Subcutaneous adipose tissue (tissue), 4 donors: ENCODE results near the gene CLIP4. TPM values are rescaled to one million over a fixed set of nuclear protein-coding genes. Genes with fewer than 3 reads are reported as not detected.

Source experiments
- total RNA-seq, 4 donors: library from RNA; depleted of rRNA; stranded (reverse); fragments of >200 nt; gene quantifications; one replicate each; pipeline ENCODE4 v1.1.0, GENCODE V29; 2016
- TF ChIP-seq, protein P1 (sequence below): fragments of 450-650 bp; IDR thresholded peaks from one replicate; pipeline ENCODE4 v1.5.1; 2016; ENCODE audit warnings: low read depth, mild to moderate bottlenecking, control low read depth, antibody characterized with exemption, moderate library complexity

Gene CLIP4
- total RNA-seq, 4 donors from 2014 or later, result 59.3 to 103 (median 96.6) TPM

DNA sequence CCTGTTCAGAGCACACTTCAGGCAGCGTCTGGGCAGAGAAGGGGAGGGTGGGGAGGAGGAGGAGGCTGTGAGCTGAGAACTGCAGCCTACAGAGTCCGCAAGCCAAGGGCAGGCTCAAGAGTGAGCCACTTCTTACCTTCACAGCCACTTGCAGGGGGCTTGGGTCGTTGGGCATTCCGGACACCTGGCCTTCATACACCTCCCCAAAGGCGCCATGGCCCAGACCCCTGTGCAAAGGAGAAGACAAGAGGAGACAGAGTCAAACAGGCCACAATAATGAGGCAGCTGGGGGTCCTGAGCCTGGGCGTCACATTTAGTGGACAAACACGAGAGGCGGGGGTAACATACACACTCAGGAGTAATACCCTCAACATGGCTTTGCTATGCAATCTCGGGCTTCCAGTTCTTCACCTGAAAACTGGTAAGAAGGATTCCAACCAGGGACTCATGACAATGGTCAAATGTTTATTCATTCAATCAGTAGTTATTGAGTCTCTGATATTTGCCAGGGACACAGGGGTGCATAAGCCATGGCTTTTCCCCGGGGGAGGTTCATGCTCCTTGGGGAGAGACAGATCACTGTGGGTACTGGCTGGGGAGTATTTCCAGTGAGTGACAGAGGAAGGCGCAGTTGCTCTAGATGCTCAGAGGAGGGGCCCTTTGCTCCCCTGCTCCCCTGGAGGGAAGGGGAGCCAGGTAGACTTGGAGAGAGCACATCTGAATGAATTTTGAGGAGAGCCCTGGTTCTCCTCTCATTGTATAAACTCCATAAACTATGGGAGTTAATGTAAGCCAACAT lies 107.4 kb downstream of the CLIP4 start:
- TF ChIP-seq, protein P1, sequence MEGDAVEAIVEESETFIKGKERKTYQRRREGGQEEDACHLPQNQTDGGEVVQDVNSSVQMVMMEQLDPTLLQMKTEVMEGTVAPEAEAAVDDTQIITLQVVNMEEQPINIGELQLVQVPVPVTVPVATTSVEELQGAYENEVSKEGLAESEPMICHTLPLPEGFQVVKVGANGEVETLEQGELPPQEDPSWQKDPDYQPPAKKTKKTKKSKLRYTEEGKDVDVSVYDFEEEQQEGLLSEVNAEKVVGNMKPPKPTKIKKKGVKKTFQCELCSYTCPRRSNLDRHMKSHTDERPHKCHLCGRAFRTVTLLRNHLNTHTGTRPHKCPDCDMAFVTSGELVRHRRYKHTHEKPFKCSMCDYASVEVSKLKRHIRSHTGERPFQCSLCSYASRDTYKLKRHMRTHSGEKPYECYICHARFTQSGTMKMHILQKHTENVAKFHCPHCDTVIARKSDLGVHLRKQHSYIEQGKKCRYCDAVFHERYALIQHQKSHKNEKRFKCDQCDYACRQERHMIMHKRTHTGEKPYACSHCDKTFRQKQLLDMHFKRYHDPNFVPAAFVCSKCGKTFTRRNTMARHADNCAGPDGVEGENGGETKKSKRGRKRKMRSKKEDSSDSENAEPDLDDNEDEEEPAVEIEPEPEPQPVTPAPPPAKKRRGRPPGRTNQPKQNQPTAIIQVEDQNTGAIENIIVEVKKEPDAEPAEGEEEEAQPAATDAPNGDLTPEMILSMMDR, result no peak

DNA sequence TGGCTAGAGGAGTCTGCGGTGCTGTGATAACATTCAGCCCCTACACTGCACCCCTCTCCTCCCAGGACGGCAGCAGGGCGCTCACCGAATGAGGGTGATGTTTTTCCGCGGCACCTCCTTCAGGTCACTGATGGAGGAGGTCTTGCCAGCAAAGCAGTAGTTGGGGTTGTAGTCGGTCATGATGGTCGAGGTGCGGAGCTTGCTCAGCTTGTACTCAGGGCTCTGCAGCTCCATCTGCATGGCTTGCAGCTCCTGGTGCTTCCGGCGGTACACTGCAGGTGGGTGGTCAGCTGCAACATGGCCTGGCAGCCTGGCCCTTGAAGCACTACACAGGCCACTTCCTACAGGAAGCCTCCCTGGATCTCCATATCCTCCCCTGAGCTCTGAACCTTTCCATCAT lies 108.0 kb downstream of the CLIP4 start:
- TF ChIP-seq, protein P1, result no peak

DNA sequence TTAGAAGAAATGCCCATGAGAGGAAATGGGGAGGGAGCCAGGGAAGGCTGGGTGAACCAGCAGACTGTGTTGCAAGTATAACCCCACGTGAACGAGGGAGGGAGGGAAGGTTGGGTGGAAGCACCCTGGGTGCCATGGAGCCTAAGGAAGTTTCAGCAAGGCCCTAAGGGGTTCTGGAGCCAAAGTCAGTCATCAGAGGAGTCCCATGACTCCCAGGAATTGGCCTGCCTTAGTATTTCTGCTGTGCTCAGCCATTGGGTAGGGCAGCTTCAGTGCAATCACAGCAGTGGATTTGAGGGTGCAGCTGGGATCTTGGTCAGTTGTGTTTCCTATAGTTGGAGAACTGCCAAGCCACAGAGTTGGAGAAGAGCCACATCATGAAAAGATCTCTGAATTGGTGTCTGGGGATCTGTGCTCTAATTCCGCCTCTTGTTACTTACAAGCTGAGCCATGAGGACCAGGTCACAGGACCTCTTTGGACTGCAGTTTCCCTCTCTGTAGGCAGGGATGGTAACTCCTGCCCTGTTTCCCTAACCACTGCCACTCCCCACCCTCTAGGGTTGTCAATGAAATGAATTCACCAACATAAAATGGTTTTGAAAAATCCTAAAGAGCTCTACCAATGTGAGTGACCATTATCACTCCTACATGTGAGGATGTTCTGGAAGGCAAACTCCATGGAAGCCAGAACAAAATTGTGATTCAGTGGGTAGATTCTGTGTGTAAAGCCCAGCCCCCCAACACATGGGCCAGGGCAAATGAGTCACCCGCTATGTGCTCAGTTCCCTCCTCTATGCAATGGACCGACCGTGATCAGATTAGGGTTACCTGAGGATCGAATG lies 108.9 kb downstream of the CLIP4 start:
- TF ChIP-seq, protein P1, result no peak

DNA sequence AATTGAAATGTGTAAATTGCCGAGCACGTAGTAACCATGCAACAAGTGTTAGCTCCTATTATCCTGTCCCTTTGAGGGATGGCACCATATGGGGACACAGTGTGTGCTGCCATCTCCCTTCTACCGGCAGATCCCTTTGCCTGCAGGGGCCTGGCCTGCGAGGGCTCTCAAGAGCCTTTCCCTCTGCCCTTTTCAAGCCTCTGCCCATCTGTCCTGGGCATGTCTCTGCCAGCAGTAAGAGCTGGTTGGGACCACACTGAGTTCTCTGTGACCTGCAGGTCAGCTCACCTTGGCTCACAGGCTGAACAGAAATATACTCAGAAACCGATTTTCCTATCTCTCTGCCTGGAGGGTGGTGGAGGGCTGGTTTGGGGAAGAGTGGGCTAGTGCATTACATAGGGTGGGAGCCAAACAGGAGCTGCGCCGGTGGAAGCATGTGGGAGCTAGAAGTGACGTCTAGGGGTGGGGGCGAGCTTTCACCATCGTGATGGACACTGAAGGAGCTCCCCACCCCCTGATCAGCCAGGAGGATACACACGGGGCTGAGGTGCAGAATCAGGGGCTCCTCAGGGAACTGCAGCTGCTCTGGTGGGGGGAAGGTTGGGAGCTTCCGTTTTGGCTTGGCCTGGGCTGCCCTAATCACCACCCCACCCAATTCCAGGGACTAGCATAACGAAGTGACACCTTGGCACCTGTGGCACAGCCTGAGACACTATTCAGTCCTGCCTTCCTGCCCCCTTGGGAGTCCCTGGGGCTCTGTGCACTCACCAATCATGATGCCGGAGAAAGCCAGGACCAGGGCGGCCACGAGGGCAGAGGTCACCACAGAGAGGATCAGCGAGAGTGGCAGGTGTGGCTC lies 109.7 kb downstream of the CLIP4 start:
- TF ChIP-seq, protein P1, result no peak

DNA sequence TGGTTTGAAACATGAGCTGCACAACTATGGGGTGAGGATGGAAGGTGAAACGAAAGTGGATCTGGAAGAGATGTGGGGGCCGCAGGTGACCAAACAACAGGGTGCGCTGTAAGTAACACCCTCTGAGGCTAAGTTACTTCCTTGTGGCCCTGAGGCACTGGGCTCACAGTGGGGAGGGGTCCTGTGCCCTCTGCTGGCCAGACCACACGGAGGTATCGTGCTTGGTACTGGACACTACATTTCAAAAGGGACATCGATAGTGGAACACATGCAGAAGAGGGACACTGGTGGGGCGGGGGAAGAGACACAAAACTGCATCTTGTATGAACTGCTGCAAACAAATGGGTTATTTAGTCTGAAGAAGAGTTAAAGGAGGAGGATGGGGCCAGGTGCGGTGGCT lies 110.6 kb downstream of the CLIP4 start:
- TF ChIP-seq, protein P1, result no peak

DNA sequence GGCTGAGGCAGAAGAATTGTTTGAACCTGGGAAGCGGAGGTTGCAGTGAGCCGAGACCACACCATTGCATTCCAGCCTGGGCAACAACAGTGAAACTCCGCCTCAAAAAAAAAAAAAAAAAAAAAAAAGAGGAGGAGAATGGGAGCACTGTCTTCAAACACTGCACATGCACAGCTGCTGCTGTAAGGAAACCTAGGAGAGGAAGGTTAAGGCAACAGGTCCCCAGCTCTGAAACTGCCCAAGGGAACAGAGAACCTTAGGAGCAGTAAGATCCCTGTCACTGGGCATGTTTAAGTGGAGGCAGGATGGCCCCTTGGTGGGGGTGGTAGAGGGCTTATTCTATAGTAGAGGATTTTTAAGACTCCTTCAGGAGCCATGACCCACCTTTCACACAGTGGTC lies 111.2 kb downstream of the CLIP4 start:
- TF ChIP-seq, protein P1, result no peak
